ENCODE measurements around the gene STK32B.

DNA sequence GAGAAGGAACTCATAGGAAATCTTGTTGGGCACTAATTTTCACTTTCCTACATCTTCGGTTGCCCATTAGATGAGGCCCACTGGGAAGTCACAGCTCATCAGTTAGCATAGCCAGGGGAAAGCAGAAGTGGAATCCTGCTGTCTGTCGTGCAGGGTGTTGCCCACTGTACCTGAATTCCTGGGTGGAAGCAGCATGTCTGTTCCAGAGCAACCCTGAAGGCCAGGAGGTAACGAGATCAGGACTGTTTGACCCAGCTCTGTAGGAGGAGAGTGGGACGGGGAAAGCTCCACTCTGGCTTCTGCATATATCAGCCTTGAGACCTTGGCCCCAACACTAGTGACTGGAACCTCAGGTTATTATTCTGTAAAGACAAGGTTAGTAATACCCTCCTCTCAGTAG is 361.0 kb downstream of the STK32B start:
- TF ChIP-seq, protein P1, sequence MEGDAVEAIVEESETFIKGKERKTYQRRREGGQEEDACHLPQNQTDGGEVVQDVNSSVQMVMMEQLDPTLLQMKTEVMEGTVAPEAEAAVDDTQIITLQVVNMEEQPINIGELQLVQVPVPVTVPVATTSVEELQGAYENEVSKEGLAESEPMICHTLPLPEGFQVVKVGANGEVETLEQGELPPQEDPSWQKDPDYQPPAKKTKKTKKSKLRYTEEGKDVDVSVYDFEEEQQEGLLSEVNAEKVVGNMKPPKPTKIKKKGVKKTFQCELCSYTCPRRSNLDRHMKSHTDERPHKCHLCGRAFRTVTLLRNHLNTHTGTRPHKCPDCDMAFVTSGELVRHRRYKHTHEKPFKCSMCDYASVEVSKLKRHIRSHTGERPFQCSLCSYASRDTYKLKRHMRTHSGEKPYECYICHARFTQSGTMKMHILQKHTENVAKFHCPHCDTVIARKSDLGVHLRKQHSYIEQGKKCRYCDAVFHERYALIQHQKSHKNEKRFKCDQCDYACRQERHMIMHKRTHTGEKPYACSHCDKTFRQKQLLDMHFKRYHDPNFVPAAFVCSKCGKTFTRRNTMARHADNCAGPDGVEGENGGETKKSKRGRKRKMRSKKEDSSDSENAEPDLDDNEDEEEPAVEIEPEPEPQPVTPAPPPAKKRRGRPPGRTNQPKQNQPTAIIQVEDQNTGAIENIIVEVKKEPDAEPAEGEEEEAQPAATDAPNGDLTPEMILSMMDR (IDR thresholded peaks at IDR 0.05): no peak
- no peak for TF ChIP-seq POLR2A (IDR thresholded peaks at IDR 0.05)

Measured in heart left ventricle (tissue), 13 donors.